Neural progenitor cell (in vitro differentiated cells): ENCODE results near the gene TOP2B. TPM values are rescaled to one million over a fixed set of nuclear protein-coding genes. Genes with fewer than 3 reads are reported as not detected.

Experiments used
- DNase-seq: peaks from one replicate; pipeline ENCODE4 v3.0.0-alpha.2; 2016; ENCODE audit warnings: low spot score
- H2AFZ ChIP-seq: fragments of 200-600 bp; sonication (generic); replicated peaks from 2 replicates; pipeline ENCODE4 v1.6.1; 2016; ENCODE audit warnings: antibody characterized with exemption
- H3F3A ChIP-seq: fragments of 200-600 bp; sonication (generic); 2 replicates; pipeline ENCODE4 v1.6.1; 2016; ENCODE audit warnings: antibody characterized with exemption, low read depth
- H3K27ac ChIP-seq: fragments of 200-600 bp; sonication (generic); 2 replicates; pipeline ENCODE4 v1.5.1; 2016; ENCODE audit warnings: mild to moderate bottlenecking
- H3K27me3 ChIP-seq: fragments of 200-600 bp; sonication (generic); 2 replicates; pipeline ENCODE4 v1.6.1; 2016; ENCODE audit warnings: mild to moderate bottlenecking, moderate library complexity
- H3K36me3 ChIP-seq: fragments of 200-600 bp; sonication (generic); 2 replicates; pipeline ENCODE4 v1.5.1; 2016
- H3K4me1 ChIP-seq: fragments of 200-600 bp; sonication (generic); 2 replicates; pipeline ENCODE4 v1.6.1; 2016; ENCODE audit warnings: mixed run types
- H3K4me2 ChIP-seq: fragments of 200-600 bp; sonication (generic); 2 replicates; pipeline ENCODE4 v1.6.1; 2016
- H3K4me3 ChIP-seq: fragments of 200-600 bp; sonication (generic); 2 replicates; pipeline ENCODE4 v1.5.1; 2016
- H3K79me2 ChIP-seq: fragments of 200-600 bp; sonication (generic); 2 replicates; pipeline ENCODE4 v1.6.1; 2016; ENCODE audit warnings: low read depth
- H3K9ac ChIP-seq: fragments of 200-600 bp; sonication (generic); 2 replicates; pipeline ENCODE4 v1.6.1; 2016
- H3K9me3 ChIP-seq: fragments of 200-600 bp; sonication (generic); 2 replicates; pipeline ENCODE4 v1.5.1; 2016; ENCODE audit warnings: low read depth
- H4K20me1 ChIP-seq: fragments of 200-600 bp; sonication (generic); 2 replicates; pipeline ENCODE4 v1.6.1; 2016; ENCODE audit warnings: low read depth
- H3K27ac Mint-ChIP-seq: 3 replicates; pipeline ENCODE4 v1.8.0; 2021; ENCODE audit warnings: mixed read lengths
- H3K27me3 Mint-ChIP-seq: 2 replicates; pipeline ENCODE4 v1.8.0; 2022; ENCODE audit warnings: low read depth, mild to moderate bottlenecking, inconsistent platforms, moderate library complexity, mixed read lengths; ENCODE audit not compliant: insufficient read depth
- H3K36me3 Mint-ChIP-seq: 3 replicates; pipeline ENCODE4 v1.8.0; 2021; ENCODE audit warnings: mixed read lengths
- H3K4me1 Mint-ChIP-seq: 3 replicates; pipeline ENCODE4 v1.8.0; 2021; ENCODE audit warnings: mixed read lengths
- H3K4me3 Mint-ChIP-seq: 3 replicates; pipeline ENCODE4 v1.8.0; 2021; ENCODE audit warnings: mild to moderate bottlenecking, moderate library complexity, mixed read lengths
- H3K9me3 Mint-ChIP-seq: 3 replicates; pipeline ENCODE4 v1.8.0; 2020; ENCODE audit warnings: mixed read lengths
- EZH2 ChIP-seq: fragments of 200-600 bp; sonication (generic); IDR thresholded peaks from 2 replicates; pipeline ENCODE4 v1.6.1; 2017; ENCODE audit warnings: antibody characterized with exemption, mild to moderate bottlenecking, moderate library complexity
- EZH2phosphoT487 ChIP-seq: fragments of 200-600 bp; sonication (generic); IDR thresholded peaks from 2 replicates; pipeline ENCODE4 v1.6.1; 2017; ENCODE audit warnings: antibody characterized with exemption
- total RNA-seq: library from RNA; depleted of rRNA; stranded (reverse); fragments of >200 nt; gene quantifications from 2 replicates; pipeline ENCODE4 v1.2.3, GENCODE V29; 2015; ENCODE audit warnings: low replicate concordance
- TF ChIP-seq, protein P1 (sequence below): fragments of 200-600 bp; sonication (generic); IDR thresholded peaks from 2 replicates; pipeline ENCODE4 v1.5.1; 2017; ENCODE audit warnings: antibody characterized with exemption, mild to moderate bottlenecking

The TOP2B gene
- total RNA-seq, 1 donor from 2014 or later = 327 TPM

DNA sequence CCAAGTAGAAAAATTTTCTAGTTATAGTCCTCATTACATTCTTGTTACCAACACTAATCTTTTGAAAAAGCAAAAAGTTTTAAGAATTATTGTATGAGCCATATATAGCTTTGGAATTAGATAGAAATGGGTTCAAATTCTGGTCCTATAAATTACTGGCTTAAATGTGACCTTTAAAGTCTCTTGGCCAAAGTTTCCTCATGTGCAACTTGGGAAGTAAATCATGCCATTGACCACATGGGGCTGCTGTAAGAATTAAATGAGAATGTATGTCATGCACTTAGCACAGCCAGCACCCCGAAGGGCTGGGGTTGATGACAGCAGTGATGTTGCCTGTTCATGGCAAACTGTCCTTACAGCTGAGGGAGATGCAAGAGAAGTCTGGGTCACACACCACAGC lies 108.3 kb downstream of the TOP2B start:
- Histone ChIP-seq H2AFZ (no peak overlapping the region), H3K4me2 (no peak overlapping the region), H3K9me3 (no peaks in the 10 kb centered on the region), H3K4me3 (no peak overlapping the region), H4K20me1 (no peaks in the 10 kb centered on the region), H3K79me2 (no peaks in the 10 kb centered on the region), H3K4me1 (no peaks in the 10 kb centered on the region), H3K9ac (no peak overlapping the region), H3F3A (no peaks in the 10 kb centered on the region), H3K27me3 (no peaks in the 10 kb centered on the region), H3K36me3 (no peaks in the 10 kb centered on the region), H3K27ac (no peak overlapping the region)
- no peak for DNase-seq
- Mint-ChIP-seq H3K9me3 (no peaks in the 10 kb centered on the region), H3K4me1 (no peaks in the 10 kb centered on the region), H3K36me3 (no peaks in the 10 kb centered on the region), H3K4me3 (no peak overlapping the region), H3K27ac (no peak overlapping the region), H3K27me3 (peaks cover 2% of the 10 kb centered on the region)
- TF ChIP-seq EZH2phosphoT487 (no peak), EZH2 (no peak)
- TF ChIP-seq, protein P1, sequence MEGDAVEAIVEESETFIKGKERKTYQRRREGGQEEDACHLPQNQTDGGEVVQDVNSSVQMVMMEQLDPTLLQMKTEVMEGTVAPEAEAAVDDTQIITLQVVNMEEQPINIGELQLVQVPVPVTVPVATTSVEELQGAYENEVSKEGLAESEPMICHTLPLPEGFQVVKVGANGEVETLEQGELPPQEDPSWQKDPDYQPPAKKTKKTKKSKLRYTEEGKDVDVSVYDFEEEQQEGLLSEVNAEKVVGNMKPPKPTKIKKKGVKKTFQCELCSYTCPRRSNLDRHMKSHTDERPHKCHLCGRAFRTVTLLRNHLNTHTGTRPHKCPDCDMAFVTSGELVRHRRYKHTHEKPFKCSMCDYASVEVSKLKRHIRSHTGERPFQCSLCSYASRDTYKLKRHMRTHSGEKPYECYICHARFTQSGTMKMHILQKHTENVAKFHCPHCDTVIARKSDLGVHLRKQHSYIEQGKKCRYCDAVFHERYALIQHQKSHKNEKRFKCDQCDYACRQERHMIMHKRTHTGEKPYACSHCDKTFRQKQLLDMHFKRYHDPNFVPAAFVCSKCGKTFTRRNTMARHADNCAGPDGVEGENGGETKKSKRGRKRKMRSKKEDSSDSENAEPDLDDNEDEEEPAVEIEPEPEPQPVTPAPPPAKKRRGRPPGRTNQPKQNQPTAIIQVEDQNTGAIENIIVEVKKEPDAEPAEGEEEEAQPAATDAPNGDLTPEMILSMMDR = no peak

DNA sequence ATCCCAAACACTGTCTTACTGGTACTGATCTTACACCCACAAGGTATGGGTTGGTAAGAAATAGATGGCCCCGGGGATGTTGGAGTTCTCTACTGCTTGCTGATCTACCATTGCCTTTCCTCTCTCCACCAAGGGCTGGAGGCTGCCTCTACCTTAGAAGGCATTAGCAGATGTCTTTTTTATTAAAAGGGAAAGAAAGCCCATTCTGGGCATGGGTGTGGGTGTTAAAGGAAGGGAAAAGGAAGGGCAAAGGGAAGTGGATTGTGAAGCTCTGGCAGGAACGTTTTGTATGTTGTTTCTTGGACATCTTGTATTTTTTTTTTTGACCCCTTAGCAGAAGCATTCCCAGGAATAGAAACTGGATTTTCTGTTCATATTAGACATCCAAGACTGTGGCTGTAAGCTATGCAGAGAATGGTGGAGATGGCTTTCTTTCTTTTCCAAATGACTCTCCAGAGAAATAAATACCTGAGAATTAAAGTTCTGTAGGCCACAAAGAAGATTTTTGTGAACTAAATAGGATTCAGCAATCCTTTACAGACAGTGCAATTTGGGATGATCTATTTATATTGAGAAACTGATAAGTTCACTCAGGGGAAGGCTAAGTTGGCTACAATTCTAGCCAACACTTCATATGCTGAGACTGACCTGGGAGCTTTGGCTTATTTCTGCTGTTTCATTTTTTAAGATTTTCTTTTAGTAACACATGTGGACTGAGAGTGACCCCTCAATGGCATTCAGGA lies 108.8 kb downstream of the TOP2B start:
- Mint-ChIP-seq H3K27ac (no peak overlapping the region), H3K9me3 (no peaks in the 10 kb centered on the region), H3K36me3 (no peaks in the 10 kb centered on the region), H3K4me1 (no peaks in the 10 kb centered on the region), H3K4me3 (no peak overlapping the region), H3K27me3 (peaks cover 2% of the 10 kb centered on the region)
- no peak overlapping the region for H3K4me3 ChIP-seq
- H3K36me3 ChIP-seq = no peaks in the 10 kb centered on the region
- no peak overlapping the region for H3K27ac ChIP-seq
- H3K4me1 ChIP-seq = no peaks in the 10 kb centered on the region
- no peaks in the 10 kb centered on the region for H3F3A ChIP-seq
- no peaks in the 10 kb centered on the region for H3K9me3 ChIP-seq
- no peak overlapping the region for H3K9ac ChIP-seq
- no peaks in the 10 kb centered on the region for H4K20me1 ChIP-seq
- no peak overlapping the region for H2AFZ ChIP-seq
- no peak for TF ChIP-seq EZH2phosphoT487
- TF ChIP-seq, protein P1 = no peak
- TF ChIP-seq EZH2 = no peak
- DNase-seq = no peak
- no peaks in the 10 kb centered on the region for H3K27me3 ChIP-seq
- no peaks in the 10 kb centered on the region for H3K79me2 ChIP-seq
- H3K4me2 ChIP-seq = no peak overlapping the region

DNA sequence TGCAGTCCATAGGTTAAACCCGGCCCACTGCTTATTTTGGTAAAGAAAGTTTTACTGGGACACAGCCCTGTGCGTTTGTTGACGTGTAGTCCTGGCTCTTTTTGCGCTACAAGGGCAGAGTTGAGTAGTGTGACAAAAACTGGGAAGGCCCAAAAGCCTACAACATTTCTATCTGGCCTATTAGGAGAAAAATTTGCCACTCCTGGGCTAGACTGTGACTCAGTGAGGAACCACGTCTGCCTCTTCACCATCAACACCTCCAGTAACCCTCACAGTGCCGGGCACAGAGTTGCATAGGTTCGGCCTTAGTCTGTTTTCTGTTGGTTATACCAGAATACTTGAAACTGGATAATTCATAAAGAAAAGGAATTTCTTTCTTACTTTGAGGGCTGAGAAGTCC lies 110.3 kb downstream of the TOP2B start:
- Histone ChIP-seq H2AFZ (no peak overlapping the region), H3K9me3 (no peaks in the 10 kb centered on the region), H3K4me2 (no peak overlapping the region), H3K36me3 (no peaks in the 10 kb centered on the region), H3K79me2 (no peaks in the 10 kb centered on the region), H3F3A (no peaks in the 10 kb centered on the region), H3K9ac (no peak overlapping the region), H3K27me3 (no peaks in the 10 kb centered on the region), H3K27ac (no peak overlapping the region), H4K20me1 (no peaks in the 10 kb centered on the region), H3K4me1 (no peaks in the 10 kb centered on the region), H3K4me3 (no peak overlapping the region)
- TF ChIP-seq EZH2 = no peak
- TF ChIP-seq EZH2phosphoT487 = no peak
- TF ChIP-seq, protein P1 = no peak
- Mint-ChIP-seq H3K9me3 (no peaks in the 10 kb centered on the region), H3K4me1 (no peaks in the 10 kb centered on the region), H3K27me3 (peaks cover 2% of the 10 kb centered on the region), H3K4me3 (no peak overlapping the region), H3K27ac (no peak overlapping the region), H3K36me3 (no peaks in the 10 kb centered on the region)
- no peak for DNase-seq
